DND-41 (cell line): ENCODE measurements around the gene MALRD1.

ENCODE experiments used
- ATAC-seq: fragments of 200-7000 bp; cut with Tn5 transposase; 3 replicates; pipeline ENCODE4 v1.9.1; 2021; ENCODE audit warnings: low read depth; ENCODE audit not compliant: insufficient read depth
- DNase-seq: peaks from one replicate; pipeline ENCODE4 v3.0.0-alpha.2; 2020
- H2AFZ ChIP-seq: 2 replicates; pipeline ENCODE4 v1.6.0; 2012; ENCODE audit warnings: low read depth, low read length
- H3K27ac ChIP-seq: 2 replicates; pipeline ENCODE4 v1.5.1; 2012; ENCODE audit warnings: low read length, inconsistent platforms
- H3K27me3 ChIP-seq: fragments of 200-600 bp; sonication (generic); 2 replicates; pipeline ENCODE4 v1.6.0; 2012; ENCODE audit warnings: low read length, mild to moderate bottlenecking, inconsistent platforms; ENCODE audit not compliant: insufficient read depth, poor library complexity
- H3K36me3 ChIP-seq: 2 replicates; pipeline ENCODE4 v1.5.1; 2012; ENCODE audit warnings: low read length, inconsistent platforms; ENCODE audit not compliant: insufficient read depth
- H3K4me1 ChIP-seq: 2 replicates; pipeline ENCODE4 v1.5.1; 2012; ENCODE audit warnings: mild to moderate bottlenecking, low read length; ENCODE audit not compliant: insufficient read depth
- H3K4me2 ChIP-seq: 2 replicates; pipeline ENCODE4 v1.6.0; 2012; ENCODE audit warnings: mild to moderate bottlenecking, moderate library complexity, low read length, inconsistent platforms; ENCODE audit not compliant: insufficient read depth
- H3K4me3 ChIP-seq, 2 experiments: fragments of 200-600 bp in 1 of 2; shearing (Covaris generic) in 1 of 2; 2 replicates each; pipeline ENCODE4 v1.5.1; 2012 to 2016; ENCODE audit warnings: inconsistent platforms in 2 of 2, low read length in 2 of 2, mild to moderate bottlenecking in 2 of 2, low read depth in 1 of 2, moderate library complexity in 1 of 2
- H3K79me2 ChIP-seq: 2 replicates; pipeline ENCODE4 v1.6.0; 2012; ENCODE audit warnings: low read length, inconsistent platforms; ENCODE audit not compliant: insufficient read depth
- H3K9ac ChIP-seq: 2 replicates; pipeline ENCODE4 v1.6.0; 2012; ENCODE audit warnings: low read depth, mild to moderate bottlenecking, inconsistent platforms, low read length, moderate library complexity
- H3K9me3 ChIP-seq: 2 replicates; pipeline ENCODE4 v1.5.1; 2012; ENCODE audit warnings: low read length, moderate library complexity, mild to moderate bottlenecking, inconsistent platforms; ENCODE audit not compliant: insufficient read depth, severe bottlenecking
- H4K20me1 ChIP-seq: 2 replicates; pipeline ENCODE4 v1.6.0; 2012; ENCODE audit warnings: low read length; ENCODE audit not compliant: insufficient read depth
- CTCF ChIP-seq: IDR thresholded peaks from 2 replicates; pipeline ENCODE4 v1.5.1; 2012; ENCODE audit warnings: borderline replicate concordance, low read length, moderate library complexity, mild to moderate bottlenecking; ENCODE audit not compliant: poor library complexity, severe bottlenecking; ENCODE audit errors: extremely low read depth
- EZH2 ChIP-seq: IDR thresholded peaks from 3 replicates; pipeline ENCODE4 v1.6.1; 2012; ENCODE audit warnings: borderline replicate concordance, low read depth, mild to moderate bottlenecking, moderate library complexity, low read length, inconsistent platforms; ENCODE audit not compliant: severe bottlenecking

MALRD1 gene

GRCh38 chr10:19658622-19659233 is 610.1 kb downstream of the MALRD1 start:
- Histone ChIP-seq H3K27me3 (no peaks in the 10 kb centered on the region), H3K4me1 (no peaks in the 10 kb centered on the region), H3K36me3 (no peaks in the 10 kb centered on the region), H3K4me2 (no peak overlapping the region), H3K9ac (no peak overlapping the region), H2AFZ (no peak overlapping the region), H3K27ac (no peak overlapping the region), H3K9me3 (no peaks in the 10 kb centered on the region), H3K79me2 (no peaks in the 10 kb centered on the region), H3K4me3 (no peak overlapping the region), H4K20me1 (no peaks in the 10 kb centered on the region)
- DNase-seq (no peak), ATAC-seq (no peak)
- no peak for TF ChIP-seq EZH2
- TF ChIP-seq CTCF = no peak

GRCh38 chr10:19659920-19660655 is 611.5 kb downstream of the MALRD1 start:
- no peak overlapping the region for H3K9ac ChIP-seq
- H3K27me3 ChIP-seq = no peaks in the 10 kb centered on the region
- no peaks in the 10 kb centered on the region for H3K4me1 ChIP-seq
- TF ChIP-seq CTCF = no peak
- TF ChIP-seq EZH2 = no peak
- H3K27ac ChIP-seq = no peak overlapping the region
- H3K36me3 ChIP-seq = no peaks in the 10 kb centered on the region
- H3K79me2 ChIP-seq = no peaks in the 10 kb centered on the region
- no peak overlapping the region for H3K4me3 ChIP-seq
- ATAC-seq (no peak), DNase-seq (no peak)
- H3K9me3 ChIP-seq = no peaks in the 10 kb centered on the region
- H2AFZ ChIP-seq = no peak overlapping the region
- H3K4me2 ChIP-seq = no peak overlapping the region
- no peaks in the 10 kb centered on the region for H4K20me1 ChIP-seq

- TF ChIP-seq CTCF (no peak), EZH2 (no peak)
- DNase-seq (no peak), ATAC-seq (no peak)
- Histone ChIP-seq H3K4me1 (no peaks in the 10 kb centered on the region), H3K4me2 (no peak overlapping the region), H3K27me3 (no peaks in the 10 kb centered on the region), H3K36me3 (no peaks in the 10 kb centered on the region), H2AFZ (no peak overlapping the region), H3K79me2 (no peaks in the 10 kb centered on the region), H3K27ac (no peak overlapping the region), H3K9ac (no peak overlapping the region), H4K20me1 (no peaks in the 10 kb centered on the region), H3K9me3 (no peaks in the 10 kb centered on the region), H3K4me3 (no peak overlapping the region)
These were observed 614.7 kb downstream of the MALRD1 start for GRCh38 chr10:19663344-19663743.
